ENCODE results near the gene CEP128. TPM values are rescaled to one million over a fixed set of nuclear protein-coding genes. Genes with fewer than 3 reads are reported as not detected.
A peak's percentile ranks its signal among the peaks of the same experiment; 100 is the strongest.

Gene CEP128
- total RNA-seq, 1 experiment from 2014 or later: 28.3 TPM

DNA sequence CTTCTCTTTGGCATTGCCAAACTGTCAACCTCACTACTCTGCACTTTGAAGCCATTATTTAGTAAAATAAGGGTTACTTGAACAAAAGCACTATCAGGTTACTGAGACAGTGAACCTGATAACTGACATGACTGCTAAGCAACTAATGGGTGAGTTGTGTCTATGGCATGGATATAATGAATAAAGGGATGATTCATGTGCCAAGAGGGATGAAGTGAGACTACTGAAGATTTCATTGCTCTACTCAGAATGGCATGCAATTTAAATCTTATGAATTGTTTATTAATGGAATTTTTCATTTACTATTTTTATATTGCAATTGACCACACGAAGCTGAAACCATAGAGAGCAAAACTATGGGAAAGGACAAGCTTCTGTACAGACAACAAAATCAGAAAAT, 74.4 kb downstream of the CEP128 start:
- no peak overlapping the region for H3K27ac ChIP-seq (ENCODE audit: low read length)
- peaks cover 33% of the 10 kb centered on the region for H3K79me2 ChIP-seq (ENCODE audit: low read length)
- DNase-seq: no peak
- H3K4me3 ChIP-seq (ENCODE audit: low read length): no peak overlapping the region
- H2AFZ ChIP-seq (ENCODE audit: low read length): no peak overlapping the region
- H3K9ac ChIP-seq (ENCODE audit: low read length): no peak overlapping the region
- H4K20me1 ChIP-seq (ENCODE audit: insufficient read depth, low read depth, low read length): no peaks in the 10 kb centered on the region
- H3K4me2 ChIP-seq (ENCODE audit: low read depth, low read length, poor library complexity, severe bottlenecking): no peak overlapping the region
- H3K4me1 ChIP-seq (ENCODE audit: low read length): peaks cover 4% of the 10 kb centered on the region; the same call in 1 of the 2 replicates
- H3K9me2 ChIP-seq (replicated peaks; ENCODE audit: insufficient read depth, low read length): no peaks in the 10 kb centered on the region
- no peaks in the 10 kb centered on the region for H3K27me3 ChIP-seq (ENCODE audit: low read length)
- H3K36me3 ChIP-seq (ENCODE audit: insufficient read depth, low read length): peaks cover 25% of the 10 kb centered on the region
- peaks cover 10% of the 10 kb centered on the region for H3K9me3 ChIP-seq (ENCODE audit: low read length)

DNA sequence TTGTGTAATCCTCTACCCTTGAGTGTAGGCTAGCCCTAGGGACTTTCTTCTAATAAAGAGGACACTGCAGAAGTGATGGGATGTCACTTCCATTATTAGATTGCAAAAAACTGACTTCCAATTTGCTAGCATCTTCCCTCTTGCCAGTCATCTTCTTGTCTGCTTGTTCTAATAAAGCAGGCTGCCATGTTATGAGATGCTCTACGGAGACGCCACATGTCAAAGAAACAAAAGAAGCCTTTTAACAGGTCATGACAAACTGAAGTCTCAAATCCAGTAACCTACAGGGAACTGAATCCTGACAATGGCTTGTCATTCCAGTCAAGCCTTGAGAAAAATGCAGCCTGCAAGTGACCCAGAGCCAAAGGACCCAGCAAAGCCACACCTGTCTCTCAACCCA, 76.0 kb downstream of the CEP128 start:
- H3K4me1 ChIP-seq (ENCODE audit: low read length): peaks cover 4% of the 10 kb centered on the region; the same call in 1 of the 2 replicates
- H3K27ac ChIP-seq (ENCODE audit: low read length): no peak overlapping the region
- no peaks in the 10 kb centered on the region for H3K27me3 ChIP-seq (ENCODE audit: low read length)
- H3K4me2 ChIP-seq (ENCODE audit: low read depth, low read length, poor library complexity, severe bottlenecking): no peak overlapping the region
- peaks cover 23% of the 10 kb centered on the region; the same call in 1 of the 2 replicates for H3K36me3 ChIP-seq (ENCODE audit: insufficient read depth, low read length)
- H3K79me2 ChIP-seq (ENCODE audit: low read length): peaks cover 31% of the 10 kb centered on the region
- H3K9me2 ChIP-seq (replicated peaks; ENCODE audit: insufficient read depth, low read length): no peaks in the 10 kb centered on the region
- H3K4me3 ChIP-seq (ENCODE audit: low read length): no peak overlapping the region
- no peak overlapping the region for H2AFZ ChIP-seq (ENCODE audit: low read length)
- H4K20me1 ChIP-seq (ENCODE audit: insufficient read depth, low read depth, low read length): no peaks in the 10 kb centered on the region
- peaks cover 10% of the 10 kb centered on the region for H3K9me3 ChIP-seq (ENCODE audit: low read length)
- no peak for DNase-seq
- no peak overlapping the region for H3K9ac ChIP-seq (ENCODE audit: low read length)

DNA sequence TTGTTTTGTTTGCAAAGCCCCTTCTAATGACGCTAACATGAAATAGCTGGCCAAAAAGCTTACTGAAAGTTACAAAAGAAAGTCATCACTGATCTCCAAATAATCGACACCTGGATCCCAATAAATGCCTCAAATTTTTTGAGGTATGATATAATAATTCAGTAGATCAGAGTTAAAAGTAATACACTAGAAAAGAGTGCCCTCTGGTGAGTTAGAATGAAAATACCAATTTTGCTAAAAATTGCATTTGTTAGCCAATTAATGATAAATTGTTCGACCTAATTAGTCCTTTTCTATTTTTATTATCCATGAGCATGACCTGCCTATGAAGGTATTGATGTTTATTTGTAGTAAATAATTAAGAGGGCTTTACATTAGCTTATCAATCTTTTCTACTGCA, 78.6 kb downstream of the CEP128 start:
- H3K4me2 ChIP-seq (ENCODE audit: low read depth, low read length, poor library complexity, severe bottlenecking): no peak overlapping the region
- H2AFZ ChIP-seq (ENCODE audit: low read length): 0 out of 2 replicates have a peak overlapping the region, but pooled peaks have one; percentile 11
- peaks cover 21% of the 10 kb centered on the region for H3K79me2 ChIP-seq (ENCODE audit: low read length)
- H3K36me3 ChIP-seq (ENCODE audit: insufficient read depth, low read length): peaks cover 13% of the 10 kb centered on the region; the same call in 1 of the 2 replicates
- no peak overlapping the region for H3K27ac ChIP-seq (ENCODE audit: low read length)
- DNase-seq: peak; percentile 64
- peaks cover 4% of the 10 kb centered on the region; the same call in 1 of the 2 replicates for H3K4me1 ChIP-seq (ENCODE audit: low read length)
- peaks cover 4% of the 10 kb centered on the region; the same call in 1 of the 2 replicates for H3K9me3 ChIP-seq (ENCODE audit: low read length)
- no peaks in the 10 kb centered on the region for H3K27me3 ChIP-seq (ENCODE audit: low read length)
- no peak overlapping the region for H3K4me3 ChIP-seq (ENCODE audit: low read length)
- H3K9ac ChIP-seq (ENCODE audit: low read length): no peak overlapping the region
- H4K20me1 ChIP-seq (ENCODE audit: insufficient read depth, low read depth, low read length): no peaks in the 10 kb centered on the region
- H3K9me2 ChIP-seq (replicated peaks; ENCODE audit: insufficient read depth, low read length): no peaks in the 10 kb centered on the region

DNA sequence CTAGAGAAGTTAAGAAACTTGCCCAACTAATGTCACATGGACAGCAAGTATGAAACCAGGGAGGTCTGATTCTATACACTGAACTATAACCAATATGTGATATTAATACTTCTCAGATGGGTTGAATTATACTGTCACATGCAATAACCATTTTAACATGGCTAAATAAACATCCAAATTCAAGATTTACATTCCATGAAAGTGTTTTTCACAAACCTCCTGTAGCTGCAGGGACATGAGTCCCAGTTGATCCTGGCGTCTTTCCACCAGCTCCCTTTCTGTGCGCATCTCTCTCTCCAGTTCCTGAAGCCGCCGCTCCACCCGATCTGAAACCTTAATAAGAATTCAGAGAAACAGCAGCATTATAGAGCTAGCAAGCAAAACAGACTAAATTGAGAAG, 79.0 kb downstream of the CEP128 start:
- no peak for DNase-seq
- H3K9me3 ChIP-seq (ENCODE audit: low read length): peaks cover 3% of the 10 kb centered on the region; the same call in 1 of the 2 replicates
- peaks cover 20% of the 10 kb centered on the region for H3K79me2 ChIP-seq (ENCODE audit: low read length)
- no peak overlapping the region for H3K9ac ChIP-seq (ENCODE audit: low read length)
- H3K4me2 ChIP-seq (ENCODE audit: low read depth, low read length, poor library complexity, severe bottlenecking): no peak overlapping the region
- no peaks in the 10 kb centered on the region for H4K20me1 ChIP-seq (ENCODE audit: insufficient read depth, low read depth, low read length)
- H2AFZ ChIP-seq (ENCODE audit: low read length): 0 out of 2 replicates have a peak overlapping the region, but pooled peaks have one; percentile 11
- H3K4me3 ChIP-seq (ENCODE audit: low read length): no peak overlapping the region
- H3K9me2 ChIP-seq (replicated peaks; ENCODE audit: insufficient read depth, low read length): no peaks in the 10 kb centered on the region
- H3K36me3 ChIP-seq (ENCODE audit: insufficient read depth, low read length): peaks cover 13% of the 10 kb centered on the region; the same call in 1 of the 2 replicates
- H3K27ac ChIP-seq (ENCODE audit: low read length): no peak overlapping the region
- peaks cover 4% of the 10 kb centered on the region; the same call in 1 of the 2 replicates for H3K4me1 ChIP-seq (ENCODE audit: low read length)
- no peaks in the 10 kb centered on the region for H3K27me3 ChIP-seq (ENCODE audit: low read length)

DNA sequence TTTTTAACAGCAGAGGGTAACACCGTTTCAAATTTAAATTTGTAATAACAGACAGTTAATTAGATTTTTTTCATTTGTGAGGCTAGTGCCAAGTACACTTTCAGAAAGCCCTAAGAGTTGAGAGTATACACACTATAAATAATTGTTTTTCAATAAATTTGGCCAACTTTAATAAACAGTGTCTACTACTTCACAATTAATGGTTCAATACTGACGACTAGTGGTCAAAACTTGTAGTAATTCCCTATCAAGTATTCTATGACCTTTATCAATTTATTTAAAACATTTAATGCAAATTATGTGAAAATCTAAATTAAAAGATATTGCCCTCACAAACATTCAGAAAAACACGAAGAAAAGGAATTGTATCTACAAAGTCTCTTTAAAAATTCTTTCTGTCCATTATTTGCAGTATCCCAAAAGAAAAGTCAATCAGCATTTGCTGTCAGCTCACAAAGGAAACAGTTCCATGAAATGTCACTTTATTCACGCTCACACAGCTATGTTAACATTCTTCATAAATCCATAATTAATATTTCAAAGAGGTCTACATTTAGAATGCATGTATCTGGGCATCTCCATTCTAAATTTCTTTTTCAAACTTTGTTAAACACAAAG, 91.2 kb downstream of the CEP128 start:
- no peak overlapping the region for H2AFZ ChIP-seq (ENCODE audit: low read length)
- peaks cover 12% of the 10 kb centered on the region; the same call in 1 of the 2 replicates for H3K79me2 ChIP-seq (ENCODE audit: low read length)
- DNase-seq: peak; percentile 88
- no peak overlapping the region for H3K4me3 ChIP-seq (ENCODE audit: low read length)
- no peak overlapping the region for H3K9ac ChIP-seq (ENCODE audit: low read length)
- H3K9me3 ChIP-seq (ENCODE audit: low read length): peaks cover 4% of the 10 kb centered on the region; the same call in 1 of the 2 replicates
- no peaks in the 10 kb centered on the region for H3K9me2 ChIP-seq (replicated peaks; ENCODE audit: insufficient read depth, low read length)
- peaks cover 4% of the 10 kb centered on the region; the same call in 1 of the 2 replicates for H3K36me3 ChIP-seq (ENCODE audit: insufficient read depth, low read length)
- peaks cover 12% of the 10 kb centered on the region for H3K4me1 ChIP-seq (ENCODE audit: low read length)
- no peak overlapping the region for H3K4me2 ChIP-seq (ENCODE audit: low read depth, low read length, poor library complexity, severe bottlenecking)
- H4K20me1 ChIP-seq (ENCODE audit: insufficient read depth, low read depth, low read length): no peaks in the 10 kb centered on the region
- no peaks in the 10 kb centered on the region for H3K27me3 ChIP-seq (ENCODE audit: low read length)
- no peak overlapping the region for H3K27ac ChIP-seq (ENCODE audit: low read length)

DNA sequence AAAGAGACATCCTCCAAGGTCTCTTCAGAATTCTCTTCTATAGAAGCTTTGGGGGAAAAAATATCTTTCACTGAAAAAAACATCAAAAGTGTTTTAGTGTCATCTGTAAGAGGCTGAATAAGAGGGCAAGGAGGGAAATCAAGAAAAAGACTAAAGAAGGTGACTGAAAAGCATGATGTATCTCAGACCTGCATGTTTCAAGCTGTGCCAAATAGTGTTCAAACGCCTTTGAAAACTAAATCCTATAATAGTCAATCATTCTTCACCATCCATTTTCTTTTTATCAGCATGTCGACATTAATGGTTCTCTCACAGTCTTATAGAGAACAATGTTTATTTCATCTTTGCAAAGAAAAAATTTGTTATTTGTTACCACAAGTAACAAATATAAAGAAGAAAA, 94.5 kb downstream of the CEP128 start:
- Histone ChIP-seq H2AFZ (ENCODE audit: low read length) (no peak overlapping the region), H3K9ac (ENCODE audit: low read length) (no peak overlapping the region), H3K36me3 (ENCODE audit: insufficient read depth, low read length) (no peaks in the 10 kb centered on the region), H3K4me2 (ENCODE audit: low read depth, low read length, poor library complexity, severe bottlenecking) (no peak overlapping the region), H3K27ac (ENCODE audit: low read length) (no peak overlapping the region), H3K79me2 (ENCODE audit: low read length) (peaks cover 29% of the 10 kb centered on the region), H3K9me2 (replicated peaks; ENCODE audit: insufficient read depth, low read length) (no peaks in the 10 kb centered on the region; the same call in 1 of the 2 replicates), H3K27me3 (ENCODE audit: low read length) (no peaks in the 10 kb centered on the region), H3K4me1 (ENCODE audit: low read length) (peaks cover 8% of the 10 kb centered on the region), H4K20me1 (ENCODE audit: insufficient read depth, low read depth, low read length) (no peaks in the 10 kb centered on the region), H3K9me3 (ENCODE audit: low read length) (no peaks in the 10 kb centered on the region), H3K4me3 (ENCODE audit: low read length) (no peak overlapping the region)
- no peak for DNase-seq

DNA sequence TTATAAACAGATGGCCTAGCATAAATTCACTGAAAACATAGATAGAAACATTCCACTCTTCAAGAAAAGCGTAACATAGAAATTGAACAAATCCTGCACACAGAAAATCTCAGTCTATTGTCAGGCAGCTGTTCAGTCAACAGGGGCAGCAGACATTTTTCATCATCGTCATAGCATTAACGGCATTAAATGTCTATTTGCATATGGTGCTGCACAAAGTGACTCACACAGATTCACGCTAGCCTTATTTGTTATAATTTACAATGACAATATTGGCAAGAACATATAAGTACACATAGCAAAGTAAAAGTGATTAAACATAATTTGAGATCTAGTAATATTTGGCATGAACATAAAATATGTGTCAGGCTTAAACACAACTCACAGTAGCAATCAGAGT, 95.7 kb downstream of the CEP128 start:
- DNase-seq: no peak
- no peak overlapping the region for H3K27ac ChIP-seq (ENCODE audit: low read length)
- H3K9me3 ChIP-seq (ENCODE audit: low read length): no peaks in the 10 kb centered on the region
- no peaks in the 10 kb centered on the region for H3K36me3 ChIP-seq (ENCODE audit: insufficient read depth, low read length)
- H3K9me2 ChIP-seq (replicated peaks; ENCODE audit: insufficient read depth, low read length): no peaks in the 10 kb centered on the region; the same call in 1 of the 2 replicates
- peaks cover 35% of the 10 kb centered on the region for H3K79me2 ChIP-seq (ENCODE audit: low read length)
- no peak overlapping the region for H3K4me2 ChIP-seq (ENCODE audit: low read depth, low read length, poor library complexity, severe bottlenecking)
- no peak overlapping the region for H2AFZ ChIP-seq (ENCODE audit: low read length)
- H3K9ac ChIP-seq (ENCODE audit: low read length): no peak overlapping the region
- H3K4me3 ChIP-seq (ENCODE audit: low read length): no peak overlapping the region
- H3K27me3 ChIP-seq (ENCODE audit: low read length): no peaks in the 10 kb centered on the region
- peaks cover 14% of the 10 kb centered on the region for H3K4me1 ChIP-seq (ENCODE audit: low read length)
- H4K20me1 ChIP-seq (ENCODE audit: insufficient read depth, low read depth, low read length): no peaks in the 10 kb centered on the region

DNA sequence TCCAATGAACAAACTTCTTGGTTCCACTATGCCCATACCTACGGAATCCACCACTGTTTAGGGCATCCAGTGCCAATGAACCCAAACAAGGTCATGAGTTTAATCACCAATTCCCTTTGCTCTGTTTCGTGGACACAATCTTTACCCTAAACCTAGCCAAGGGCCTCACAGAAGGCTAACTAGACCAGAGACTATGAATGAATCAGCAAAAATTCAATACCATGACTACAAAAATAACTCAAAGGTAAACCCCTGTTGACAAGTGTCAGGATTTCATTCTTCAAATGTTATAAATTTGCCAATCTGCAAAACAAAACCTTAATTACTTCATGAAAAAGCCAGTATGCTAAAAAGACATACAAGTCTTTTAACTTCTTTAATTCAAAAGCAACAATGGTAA, 96.7 kb downstream of the CEP128 start:
- peaks cover 35% of the 10 kb centered on the region for H3K79me2 ChIP-seq (ENCODE audit: low read length)

More for the DNA sequence above, 96.7 kb downstream of the CEP128 start:
- DNase-seq: no peak
- H3K36me3 ChIP-seq (ENCODE audit: insufficient read depth, low read length): no peaks in the 10 kb centered on the region
- H3K27ac ChIP-seq (ENCODE audit: low read length): no peak overlapping the region
- no peaks in the 10 kb centered on the region for H4K20me1 ChIP-seq (ENCODE audit: insufficient read depth, low read depth, low read length)
- no peak overlapping the region for H3K4me2 ChIP-seq (ENCODE audit: low read depth, low read length, poor library complexity, severe bottlenecking)
- no peak overlapping the region for H3K4me3 ChIP-seq (ENCODE audit: low read length)
- H3K4me1 ChIP-seq (ENCODE audit: low read length): peaks cover 12% of the 10 kb centered on the region; the same call in 1 of the 2 replicates
- H3K9me3 ChIP-seq (ENCODE audit: low read length): no peaks in the 10 kb centered on the region
- no peak overlapping the region for H3K9ac ChIP-seq (ENCODE audit: low read length)
- H2AFZ ChIP-seq (ENCODE audit: low read length): no peak overlapping the region
- no peaks in the 10 kb centered on the region for H3K27me3 ChIP-seq (ENCODE audit: low read length)
- no peaks in the 10 kb centered on the region; the same call in 1 of the 2 replicates for H3K9me2 ChIP-seq (replicated peaks; ENCODE audit: insufficient read depth, low read length)
